SJCRH30 (cell line): ENCODE data around the gene SELE. TPM values are rescaled to one million over a fixed set of nuclear protein-coding genes. Genes with fewer than 3 reads are reported as not detected.
A peak's percentile ranks its signal among the peaks of the same experiment; 100 is the strongest.
"Not testable (repeated sequence)": the region's sequence is repeated elsewhere in the genome, so short reads cannot be mapped to it uniquely, and the experiment has no call there.

Experiments used
- DNase-seq, 2 experiments: peaks; one replicate each; pipeline ENCODE4 v3.0.0-alpha.2; 2015 to 2020
- H3K27ac ChIP-seq: fragments of 250-450 bp; sonication (Bioruptor Pico); 2 replicates; pipeline ENCODE4 v1.5.1; 2020; ENCODE audit warnings: mild to moderate bottlenecking, moderate library complexity
- H3K27me3 ChIP-seq: fragments of 250-450 bp; sonication (Bioruptor Pico); 2 replicates; pipeline ENCODE4 v1.5.1; 2020; ENCODE audit warnings: mild to moderate bottlenecking, moderate library complexity
- H3K36me3 ChIP-seq: fragments of 250-450 bp; sonication (Bioruptor Pico); 2 replicates; pipeline ENCODE4 v1.5.1; 2020; ENCODE audit warnings: mild to moderate bottlenecking, moderate library complexity
- H3K4me1 ChIP-seq: fragments of 250-450 bp; sonication (Bioruptor Pico); 2 replicates; pipeline ENCODE4 v1.5.1; 2020; ENCODE audit warnings: mild to moderate bottlenecking, moderate library complexity
- H3K4me3 ChIP-seq: fragments of 250-450 bp; sonication (Bioruptor Pico); 2 replicates; pipeline ENCODE4 v1.5.1; 2020; ENCODE audit warnings: mild to moderate bottlenecking, moderate library complexity
- H3K9me3 ChIP-seq: fragments of 250-450 bp; sonication (Bioruptor Pico); replicated peaks from 2 replicates; pipeline ENCODE4 v1.5.1; 2020; ENCODE audit warnings: mild to moderate bottlenecking, moderate library complexity
- total RNA-seq: library from RNA; depleted of rRNA; stranded (reverse); fragments of >200 nt; shearing (Covaris generic); gene quantifications from 2 replicates; pipeline ENCODE4 v1.2.3, GENCODE V29; 2014

Gene SELE
- total RNA-seq, 1 experiment from 2014 or later = not detected

DNA sequence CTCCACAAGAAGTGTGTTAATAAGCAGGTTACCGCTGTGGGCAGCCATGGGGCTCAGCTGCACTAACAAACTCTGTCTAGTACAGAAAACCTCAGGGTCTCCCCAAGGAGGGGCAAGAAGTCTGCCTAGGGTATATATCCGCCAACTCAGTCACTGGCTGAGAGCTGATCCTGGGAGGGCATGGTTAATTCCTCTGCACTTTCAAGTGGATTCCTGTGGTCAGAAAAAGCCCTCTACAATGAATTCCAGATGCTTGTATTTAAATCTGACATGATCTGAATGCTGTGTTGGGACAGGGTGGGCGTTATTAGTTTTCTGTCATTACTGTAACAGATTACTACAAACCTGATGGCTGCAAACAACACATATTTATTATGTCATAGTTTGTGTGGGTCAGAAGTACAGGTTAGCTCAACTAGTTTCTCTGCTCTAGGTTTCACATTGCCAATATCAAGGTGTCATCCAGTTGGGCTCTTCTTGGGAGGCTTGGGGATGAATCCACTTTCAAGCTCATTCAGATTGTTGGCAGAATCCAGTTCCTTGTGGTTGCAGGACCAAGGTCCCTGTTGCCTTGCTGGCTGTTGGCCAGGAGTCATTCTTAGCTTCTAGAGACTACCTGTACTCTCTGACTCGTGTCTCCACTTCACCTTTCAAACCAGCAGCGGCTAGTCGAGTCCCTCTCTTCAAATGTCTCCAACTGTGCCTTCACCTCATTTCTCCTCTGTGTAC is 8.0 kb upstream of the SELE start:
- Histone ChIP-seq H3K9me3 (no peaks in the 10 kb centered on the region), H3K27me3 (peaks cover 11% of the 10 kb centered on the region; the same call in 1 of the 2 replicates), H3K27ac (no peak overlapping the region), H3K36me3 (no peaks in the 10 kb centered on the region), H3K4me1 (peaks cover 18% of the 10 kb centered on the region), H3K4me3 (no peak overlapping the region)
- DNase-seq = peak; percentile 62 to 64

DNA sequence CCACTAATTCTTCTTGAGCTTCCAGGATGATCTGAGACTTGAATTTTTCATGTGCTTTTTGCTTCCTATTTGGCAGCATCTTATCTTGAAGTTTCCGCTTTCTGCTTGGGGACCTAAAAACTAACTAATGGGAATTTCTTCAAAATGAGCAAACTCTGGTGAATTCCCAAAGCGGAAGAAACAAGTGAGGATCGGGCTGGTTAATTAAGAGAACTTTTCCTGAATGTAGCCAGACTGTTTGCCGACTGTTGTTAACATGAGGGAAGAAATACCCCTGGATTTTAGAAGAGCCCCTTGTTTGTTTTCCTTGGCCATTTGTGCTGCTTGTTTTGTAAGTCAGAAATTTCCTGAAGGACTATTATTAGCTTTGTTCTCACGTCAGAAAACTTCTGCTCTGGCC is 6.1 kb upstream of the SELE start:
- no peak overlapping the region for H3K4me3 ChIP-seq
- H3K27ac ChIP-seq = no peak overlapping the region
- H3K4me1 ChIP-seq = peaks cover 18% of the 10 kb centered on the region
- H3K36me3 ChIP-seq = no peaks in the 10 kb centered on the region
- H3K9me3 ChIP-seq = no peaks in the 10 kb centered on the region
- H3K27me3 ChIP-seq = 0 out of 2 replicates have a peak, but pooled peaks cover 11% of the 10 kb centered on the region
- no peak for DNase-seq

DNA sequence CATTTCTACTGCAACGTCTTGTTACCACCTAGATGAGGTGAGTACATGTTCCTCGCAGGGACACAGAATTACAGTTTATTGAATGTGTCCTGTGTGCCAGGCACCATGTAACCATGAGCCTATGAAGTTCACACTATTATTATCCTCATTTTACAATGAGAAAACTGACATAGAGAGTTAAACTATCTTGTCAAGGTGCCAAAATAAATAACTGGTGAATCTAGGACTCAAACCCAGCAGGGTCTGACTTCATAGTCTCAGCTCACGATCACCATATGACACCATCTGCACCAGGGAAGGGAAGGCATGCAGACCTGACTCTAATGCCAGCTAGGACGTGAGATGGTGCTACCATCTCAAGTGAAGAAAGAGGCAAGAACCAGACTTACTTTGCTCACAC is 2.4 kb downstream of the SELE start:
- H3K36me3 ChIP-seq = no peaks in the 10 kb centered on the region

DNA sequence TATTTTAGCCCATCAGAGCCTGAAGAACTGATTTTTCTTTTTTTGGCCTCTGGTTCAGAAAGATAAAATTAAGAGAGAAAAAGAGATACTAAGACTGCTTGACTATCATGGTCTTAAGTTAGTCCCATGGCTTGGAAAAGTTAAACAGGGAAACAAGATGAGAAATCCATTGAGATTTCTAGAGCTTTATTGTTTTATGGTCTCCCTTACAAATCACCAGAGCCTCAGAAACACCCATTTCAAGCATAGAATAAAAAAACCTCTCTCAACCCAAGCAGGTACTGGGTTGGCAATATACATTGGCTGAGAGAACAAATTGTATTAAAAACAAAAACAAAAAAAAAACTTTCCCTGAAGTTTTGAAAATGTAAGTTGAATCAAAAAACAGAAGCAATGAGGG is 3.9 kb downstream of the SELE start:
- DNase-seq = no peak
- H3K27me3 ChIP-seq = no peaks in the 10 kb centered on the region
- no peak overlapping the region for H3K4me3 ChIP-seq
- H3K27ac ChIP-seq = no peak overlapping the region
- no peaks in the 10 kb centered on the region for H3K4me1 ChIP-seq
- H3K9me3 ChIP-seq = no peaks in the 10 kb centered on the region
- H3K36me3 ChIP-seq = no peaks in the 10 kb centered on the region

More for the DNA sequence above, 2.4 kb downstream of the SELE start:
- DNase-seq = no peak
- Histone ChIP-seq H3K9me3 (no peaks in the 10 kb centered on the region), H3K27me3 (no peaks in the 10 kb centered on the region), H3K27ac (no peak overlapping the region), H3K4me1 (no peaks in the 10 kb centered on the region), H3K4me3 (no peak overlapping the region)

DNA sequence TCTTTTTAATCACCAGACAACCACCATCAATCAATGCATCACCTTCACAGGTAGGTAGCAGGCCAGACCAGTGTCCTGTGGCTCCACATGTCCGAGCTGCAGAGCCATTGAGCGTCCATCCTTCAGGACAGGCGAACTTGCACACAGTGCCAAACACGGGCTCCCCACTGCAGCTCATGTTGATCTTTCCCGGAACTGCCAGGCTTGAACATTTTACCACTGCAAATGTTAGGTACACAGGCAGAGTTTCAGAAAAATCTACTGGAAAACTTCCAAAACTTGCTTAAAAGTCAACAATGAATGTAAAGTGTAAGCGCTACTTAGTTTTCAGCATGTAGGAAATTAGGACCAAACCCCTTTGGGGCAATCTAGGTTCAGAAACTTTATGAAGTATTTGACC is 6.6 kb downstream of the SELE start:
- no peak overlapping the region for H3K27ac ChIP-seq
- DNase-seq = no peak
- H3K36me3 ChIP-seq = no peaks in the 10 kb centered on the region
- peaks cover 12% of the 10 kb centered on the region for H3K4me1 ChIP-seq
- no peaks in the 10 kb centered on the region for H3K27me3 ChIP-seq
- H3K9me3 ChIP-seq = no peaks in the 10 kb centered on the region
- no peak overlapping the region for H3K4me3 ChIP-seq

DNA sequence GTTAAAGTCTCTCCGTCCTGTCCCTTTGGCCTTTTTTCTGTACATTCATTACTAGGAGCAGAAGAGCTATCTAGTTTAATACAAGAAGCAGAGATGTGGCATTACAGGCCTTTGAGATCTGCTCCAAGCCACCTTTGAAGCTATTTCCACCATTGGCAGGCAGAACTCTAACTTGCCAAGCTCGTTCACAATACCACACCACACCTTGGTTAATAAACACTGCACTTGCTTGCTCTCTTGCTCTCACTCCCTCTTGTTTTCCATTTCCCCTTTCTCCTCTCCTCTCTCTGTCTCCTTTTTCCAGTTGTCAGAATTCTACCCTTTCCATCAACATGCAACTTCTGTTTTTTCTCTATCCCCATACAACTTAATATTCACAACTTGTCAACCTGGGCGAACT is 7.0 kb downstream of the SELE start:
- H3K27ac ChIP-seq = no peak overlapping the region
- no peaks in the 10 kb centered on the region for H3K9me3 ChIP-seq
- H3K4me1 ChIP-seq = peaks cover 12% of the 10 kb centered on the region
- H3K27me3 ChIP-seq = no peaks in the 10 kb centered on the region
- no peaks in the 10 kb centered on the region for H3K36me3 ChIP-seq
- no peak for DNase-seq
- no peak overlapping the region for H3K4me3 ChIP-seq

DNA sequence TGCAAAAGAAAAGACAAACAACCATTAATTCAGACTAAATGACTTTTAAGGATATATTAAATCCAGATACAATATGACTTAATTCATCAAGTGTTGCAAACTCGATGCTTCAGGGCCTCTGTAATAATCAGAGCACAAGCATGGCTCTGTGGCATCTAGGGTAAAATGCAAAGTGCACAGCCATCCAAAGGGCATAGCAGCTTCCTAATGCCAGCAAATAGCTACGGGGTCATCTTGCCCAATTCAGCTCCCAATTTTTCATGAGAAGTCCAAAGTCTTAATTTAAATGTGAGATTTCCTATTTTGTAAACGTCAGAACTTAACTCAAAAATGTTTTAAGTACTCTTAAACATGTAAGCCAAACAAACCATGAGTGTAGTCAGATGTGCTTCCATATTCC is 7.9 kb downstream of the SELE start:
- DNase-seq = no peak
- no peak overlapping the region for H3K4me3 ChIP-seq
- no peak overlapping the region for H3K27ac ChIP-seq
- H3K9me3 ChIP-seq = no peaks in the 10 kb centered on the region
- peaks cover 12% of the 10 kb centered on the region for H3K4me1 ChIP-seq
- no peaks in the 10 kb centered on the region for H3K36me3 ChIP-seq
- H3K27me3 ChIP-seq = no peaks in the 10 kb centered on the region

DNA sequence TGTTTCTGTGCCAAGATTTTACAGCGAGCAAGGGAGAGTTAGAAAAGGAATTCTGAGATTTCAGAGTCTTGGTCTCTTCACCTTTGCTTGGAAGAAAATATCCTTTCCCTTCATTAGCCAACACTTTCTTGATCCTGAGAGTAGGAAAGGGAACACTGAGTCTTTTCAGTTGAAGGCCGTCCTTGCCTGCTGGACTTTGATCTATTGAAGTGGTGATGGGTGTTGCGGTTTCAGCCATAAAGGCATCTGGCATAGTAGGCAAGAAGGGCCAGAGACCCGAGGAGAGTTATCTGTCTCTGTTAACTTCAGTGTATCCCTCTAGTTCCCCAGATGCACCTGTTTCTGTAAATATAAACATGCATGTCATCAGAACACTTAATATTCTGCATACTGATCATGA is 9.7 kb downstream of the SELE start:
- Histone ChIP-seq H3K36me3 (no peaks in the 10 kb centered on the region), H3K9me3 (no peaks in the 10 kb centered on the region), H3K27ac (no peak overlapping the region), H3K27me3 (no peaks in the 10 kb centered on the region), H3K4me3 (no peak overlapping the region), H3K4me1 (peaks cover 12% of the 10 kb centered on the region)
- peak in 1 of 2 experiments; percentile 16 for DNase-seq

DNA sequence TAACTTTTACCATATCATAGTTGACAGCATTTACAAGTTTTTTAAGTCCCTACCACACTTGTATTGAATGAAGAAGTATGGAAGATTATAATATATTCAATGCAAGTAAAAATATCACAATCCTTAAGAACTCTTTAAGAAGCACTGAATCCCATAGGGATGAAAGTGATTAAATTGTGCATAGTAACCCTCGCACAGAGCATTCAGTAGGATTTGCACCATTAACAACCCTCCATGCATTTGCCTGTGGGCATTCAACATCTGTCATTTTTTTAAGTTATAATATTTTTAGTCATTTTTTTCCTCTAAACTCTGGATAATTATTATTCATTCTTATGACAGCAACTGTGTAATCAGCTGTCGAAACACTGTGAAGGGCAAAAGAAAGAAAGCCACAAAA is 10.1 kb downstream of the SELE start:
- Histone ChIP-seq H3K36me3 (no peaks in the 10 kb centered on the region), H3K4me3 (no peak overlapping the region), H3K27ac (no peak overlapping the region), H3K4me1 (peaks cover 12% of the 10 kb centered on the region), H3K27me3 (no peaks in the 10 kb centered on the region), H3K9me3 (no peaks in the 10 kb centered on the region)
- DNase-seq = no peak

DNA sequence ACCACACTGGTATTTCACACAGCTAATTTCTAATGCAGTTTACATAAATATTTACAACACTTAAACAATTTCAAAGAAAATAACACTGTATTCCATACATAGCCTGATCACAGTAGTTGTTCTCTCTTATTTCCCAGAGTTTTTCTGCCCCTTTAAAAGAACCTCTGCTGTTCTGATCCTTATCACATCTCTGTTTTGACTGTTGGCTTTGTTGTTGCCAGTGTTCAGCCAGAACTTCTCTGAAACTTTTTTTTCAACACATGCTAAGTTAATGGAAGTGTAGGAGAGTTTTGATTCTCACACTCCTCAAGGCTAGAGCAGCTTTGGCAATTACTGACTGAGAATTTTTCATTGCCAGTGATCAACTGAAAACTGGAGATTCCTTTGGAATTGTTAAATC is 11.1 kb downstream of the SELE start:
- H3K27ac ChIP-seq = no peak overlapping the region
- no peaks in the 10 kb centered on the region for H3K9me3 ChIP-seq
- H3K27me3 ChIP-seq = no peaks in the 10 kb centered on the region
- no peak for DNase-seq
- H3K36me3 ChIP-seq = no peaks in the 10 kb centered on the region
- no peak overlapping the region for H3K4me3 ChIP-seq
- peaks cover 12% of the 10 kb centered on the region for H3K4me1 ChIP-seq

DNA sequence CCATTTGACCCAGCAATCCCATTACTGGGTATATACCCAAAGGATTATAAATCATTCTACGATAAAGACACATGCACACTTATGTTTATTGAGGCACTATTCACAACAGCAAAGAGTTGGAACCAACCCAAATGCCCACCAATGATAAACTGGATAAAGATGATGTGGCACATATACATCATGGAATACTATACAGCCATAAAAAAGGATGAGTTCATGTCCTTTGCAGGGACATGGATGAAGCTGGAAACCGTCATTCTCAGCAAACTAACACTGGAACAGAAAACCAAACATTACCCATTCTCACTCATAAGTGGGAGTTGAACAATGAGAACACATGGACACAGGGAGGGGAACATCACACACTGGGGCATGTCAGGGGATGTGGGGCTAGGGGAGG is 18.8 kb downstream of the SELE start:
- H3K4me3 ChIP-seq, H3K27ac ChIP-seq, H3K9me3 ChIP-seq, H3K27me3 ChIP-seq, H3K4me1 ChIP-seq, H3K36me3 ChIP-seq, DNase-seq: not testable (repeated sequence)

DNA sequence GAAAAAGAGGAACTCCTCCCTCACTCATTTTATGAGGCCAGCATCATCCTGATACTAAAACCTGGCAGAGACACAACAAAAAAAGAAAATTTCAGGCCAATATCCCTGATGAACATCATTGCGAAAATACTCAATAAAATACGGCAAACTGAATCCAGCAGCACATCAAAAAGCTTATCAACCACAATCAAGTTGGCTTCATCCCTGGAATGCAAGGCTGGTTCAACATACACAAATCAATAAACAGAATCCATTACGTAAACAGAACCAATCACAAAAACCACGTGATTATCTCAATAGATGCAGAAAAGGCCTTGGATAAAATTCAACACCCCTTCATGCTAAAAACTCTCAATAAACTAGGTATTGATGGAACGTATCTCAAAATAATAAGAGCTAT is 20.8 kb downstream of the SELE start:
- H3K9me3 ChIP-seq, H3K27me3 ChIP-seq, H3K36me3 ChIP-seq, H3K27ac ChIP-seq, H3K4me3 ChIP-seq, H3K4me1 ChIP-seq, DNase-seq: not testable (repeated sequence)

DNA sequence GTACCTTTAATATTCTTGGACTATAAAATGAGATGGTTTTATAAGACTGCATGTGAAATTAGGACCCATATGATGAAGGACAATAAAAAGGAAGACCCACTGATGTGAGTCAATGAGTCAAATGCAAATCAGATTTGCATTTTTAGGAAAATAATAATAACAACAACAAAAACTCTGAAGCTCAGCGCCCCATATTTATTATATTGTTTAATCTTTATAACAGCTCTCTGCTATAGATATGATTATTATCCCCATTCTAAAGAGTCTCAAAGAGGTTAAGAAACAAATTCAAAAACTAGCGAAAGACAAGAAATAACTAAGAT is 21.6 kb downstream of the SELE start:
- H3K36me3 ChIP-seq = no peaks in the 10 kb centered on the region
- H3K27ac ChIP-seq = no peak overlapping the region
- no peaks in the 10 kb centered on the region for H3K9me3 ChIP-seq
- DNase-seq = no peak
- H3K27me3 ChIP-seq = no peaks in the 10 kb centered on the region
- H3K4me1 ChIP-seq = no peaks in the 10 kb centered on the region
- H3K4me3 ChIP-seq = no peak overlapping the region

DNA sequence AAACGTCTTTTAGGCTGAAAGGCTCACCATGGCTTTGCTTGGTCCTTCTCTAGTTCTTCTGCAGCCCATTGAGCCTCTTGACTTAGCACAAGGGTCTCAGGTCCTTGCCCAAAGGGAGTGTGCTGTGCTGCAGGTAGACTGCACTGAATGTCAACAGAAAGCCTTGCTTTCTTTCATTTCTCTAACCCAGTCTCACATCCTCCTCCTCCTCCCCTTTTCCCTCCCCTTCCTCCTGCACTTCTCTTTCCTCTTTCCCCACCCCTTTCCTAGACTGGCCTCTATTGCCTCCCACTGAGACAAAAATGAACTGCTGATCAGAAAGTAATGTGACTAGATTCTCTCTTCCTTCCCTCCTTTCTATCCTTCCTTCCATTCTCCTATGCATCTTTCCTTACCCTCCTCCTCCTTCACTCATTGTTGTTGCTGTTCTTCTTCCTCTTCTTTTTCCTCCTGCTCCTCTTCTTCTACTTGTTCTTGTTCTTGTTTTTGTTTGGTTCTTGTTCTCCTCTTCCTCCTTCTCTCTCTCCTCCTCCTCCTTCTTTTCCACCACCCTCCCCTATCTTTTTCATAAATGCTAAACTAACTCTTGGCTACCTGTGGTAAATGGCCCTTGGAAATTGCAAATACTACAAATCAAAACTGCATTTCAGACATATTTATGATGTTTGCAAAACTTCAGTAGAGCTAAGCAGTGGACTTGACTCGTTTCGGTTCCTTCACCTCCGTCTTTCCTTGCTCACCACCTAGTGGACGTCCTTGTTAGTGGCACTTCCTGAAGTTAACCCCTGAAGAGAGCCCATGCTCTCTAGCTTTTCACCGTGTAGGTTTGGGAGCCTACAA is 22.2 kb downstream of the SELE start, which contains the start of gene SELL:
Gene SELL (minus strand): TSS at position 152 of the 840 bp plus-strand sequence. CDS start 122 bp downstream, at position 30.
- no peak within 1 kb of the TSS for H3K27ac ChIP-seq
- no peaks in the 10 kb centered on the region for H3K27me3 ChIP-seq
- no peaks in the 10 kb centered on the region for H3K36me3 ChIP-seq
- H3K4me3 ChIP-seq = no peak within 1 kb of the TSS
- peak; percentile 48 to 71 for DNase-seq
- no peaks in the 10 kb centered on the region for H3K9me3 ChIP-seq
- H3K4me1 ChIP-seq = no peaks in the 10 kb centered on the region

DNA sequence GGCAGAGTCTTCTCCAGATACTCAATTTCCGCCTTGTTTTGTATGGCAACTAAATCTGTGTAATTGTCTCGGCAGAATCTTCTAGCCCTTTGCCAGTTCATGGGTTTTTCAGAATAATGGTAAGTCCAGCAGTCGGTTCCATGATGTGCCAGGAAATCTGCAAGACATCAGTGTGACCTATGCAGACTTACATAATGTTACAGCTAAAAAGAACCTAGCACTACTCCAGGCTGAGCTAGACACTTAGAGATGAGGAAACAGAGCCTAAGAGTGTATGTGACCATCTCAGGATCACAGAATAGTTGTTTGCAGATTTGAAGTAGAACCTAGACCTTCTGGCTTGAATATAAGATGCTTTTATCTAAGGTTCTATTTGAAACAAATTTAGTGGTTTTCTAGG is 25.2 kb downstream of the SELE start:
- H3K4me3 ChIP-seq = no peak overlapping the region
- no peaks in the 10 kb centered on the region for H3K9me3 ChIP-seq

More for the DNA sequence above, 25.2 kb downstream of the SELE start:
- DNase-seq = no peak
- H3K36me3 ChIP-seq = no peaks in the 10 kb centered on the region
- H3K27me3 ChIP-seq = no peaks in the 10 kb centered on the region
- no peaks in the 10 kb centered on the region for H3K4me1 ChIP-seq
- H3K27ac ChIP-seq = no peak overlapping the region
